GM21529 (cell line): ENCODE measurements around the gene CCDC172.

Source experiments
- ATAC-seq: cut with Tn5 transposase; IDR thresholded peaks from one replicate; pipeline ENCODE4 v1.9.1; 2021; ENCODE audit not compliant: unreplicated experiment

CCDC172 gene, protein sequence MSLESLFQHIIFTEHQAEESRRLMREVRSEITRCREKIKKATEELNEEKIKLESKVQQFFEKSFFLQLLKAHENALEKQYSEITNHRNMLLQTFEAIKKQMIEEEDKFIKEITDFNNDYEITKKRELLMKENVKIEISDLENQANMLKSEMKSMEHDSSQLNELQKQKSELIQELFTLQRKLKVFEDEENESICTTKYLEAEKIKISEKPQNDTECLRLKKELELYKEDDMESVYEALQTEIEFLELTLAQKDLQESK

DNA sequence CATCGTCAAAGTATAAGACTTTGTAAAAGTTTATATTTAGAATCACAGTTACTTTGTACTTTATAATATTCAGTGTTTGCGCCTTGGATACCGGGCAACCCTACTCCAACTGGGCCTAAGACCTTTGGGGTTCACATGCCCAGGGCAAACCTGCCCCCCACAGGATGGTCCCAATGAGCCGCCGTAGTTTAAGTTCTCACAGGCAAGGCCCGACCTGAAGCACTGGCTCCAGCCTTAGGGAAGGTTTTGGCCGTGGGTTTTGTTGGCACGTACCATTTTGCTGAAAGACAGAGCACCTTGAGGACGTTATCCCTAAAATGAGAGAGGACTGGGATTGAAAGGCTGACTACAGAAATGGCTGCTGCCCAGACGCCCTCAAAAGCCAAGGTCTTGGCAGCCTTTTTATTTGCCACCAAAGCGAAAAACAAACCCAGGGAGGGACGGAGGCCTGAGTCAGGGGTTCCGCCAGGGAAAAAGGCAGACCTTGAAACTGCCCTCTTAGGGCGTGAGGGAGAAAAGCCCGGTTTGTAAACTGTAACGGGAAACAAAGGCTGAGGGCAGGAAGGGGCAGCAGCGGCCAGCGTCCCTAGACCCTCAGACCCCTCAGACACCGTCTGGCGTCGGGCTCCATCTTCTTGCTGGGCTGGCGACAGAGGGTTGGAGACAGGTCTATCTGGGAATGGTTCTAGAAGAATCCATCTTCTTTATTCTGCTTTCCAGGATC is at the start of gene CCDC172:
CCDC172 (plus strand) TSS at position 222 of the 724 bp plus-strand sequence. CDS start 564 bp downstream, outside the sequence.
- ATAC-seq: no peak

DNA sequence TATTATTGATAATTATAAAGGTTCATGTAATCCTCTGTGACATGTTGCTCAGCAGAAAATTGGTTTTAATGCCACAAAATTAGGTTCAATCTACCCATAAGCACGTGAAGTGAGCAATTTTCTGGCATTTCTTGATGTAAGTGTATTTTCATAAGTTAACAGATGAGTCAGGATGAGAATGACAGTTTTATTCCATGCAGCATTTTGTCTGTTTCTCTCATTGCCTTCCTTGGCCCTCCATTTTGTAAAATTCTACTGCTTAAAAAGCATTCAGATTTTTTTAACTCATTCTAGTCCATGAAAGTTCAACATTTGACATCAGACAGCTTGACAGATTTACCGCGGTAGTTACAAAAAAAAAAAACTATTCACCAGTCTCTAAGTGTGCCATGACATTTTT is 47.3 kb upstream of the CCDC172 start:
- no peak for ATAC-seq

DNA sequence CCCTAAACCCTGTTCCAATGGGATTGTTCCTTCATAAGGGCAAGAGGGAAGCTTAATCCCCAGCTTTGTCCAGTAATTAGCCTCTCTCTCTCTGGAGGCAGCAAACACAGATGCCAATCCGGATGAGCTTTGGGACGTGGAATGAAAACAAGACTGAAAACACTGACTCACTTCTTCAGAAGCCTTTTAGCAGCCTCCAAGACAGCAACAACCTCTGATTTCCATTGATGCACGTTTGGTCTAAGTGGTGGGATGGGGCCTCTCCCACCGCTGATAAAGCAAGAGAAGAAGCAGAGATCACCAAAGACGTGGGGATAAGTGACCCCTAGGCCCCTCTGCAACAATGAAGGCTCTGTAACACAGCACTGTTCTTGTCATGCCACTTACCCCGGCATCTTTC is 45.4 kb upstream of the CCDC172 start:
- ATAC-seq: no peak

DNA sequence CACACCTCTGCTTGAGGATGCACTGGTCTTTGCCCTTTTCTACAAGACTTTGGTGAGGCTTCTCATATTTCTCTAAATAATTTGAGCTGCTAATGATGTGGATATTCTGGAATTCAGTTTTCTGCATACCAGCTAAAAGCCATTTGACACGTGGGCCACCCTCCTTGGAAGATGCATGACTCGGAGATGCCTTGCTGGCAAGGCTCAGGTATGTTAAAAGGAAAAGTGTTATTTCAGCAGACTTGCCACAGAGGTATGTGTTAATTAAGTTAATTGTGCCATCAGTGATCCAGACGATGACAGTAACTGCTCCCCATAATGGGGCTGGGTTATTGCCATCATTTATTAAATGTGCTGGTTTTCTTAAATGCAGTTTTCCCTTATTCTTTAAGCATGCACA is 42.5 kb upstream of the CCDC172 start:
- no peak for ATAC-seq

DNA sequence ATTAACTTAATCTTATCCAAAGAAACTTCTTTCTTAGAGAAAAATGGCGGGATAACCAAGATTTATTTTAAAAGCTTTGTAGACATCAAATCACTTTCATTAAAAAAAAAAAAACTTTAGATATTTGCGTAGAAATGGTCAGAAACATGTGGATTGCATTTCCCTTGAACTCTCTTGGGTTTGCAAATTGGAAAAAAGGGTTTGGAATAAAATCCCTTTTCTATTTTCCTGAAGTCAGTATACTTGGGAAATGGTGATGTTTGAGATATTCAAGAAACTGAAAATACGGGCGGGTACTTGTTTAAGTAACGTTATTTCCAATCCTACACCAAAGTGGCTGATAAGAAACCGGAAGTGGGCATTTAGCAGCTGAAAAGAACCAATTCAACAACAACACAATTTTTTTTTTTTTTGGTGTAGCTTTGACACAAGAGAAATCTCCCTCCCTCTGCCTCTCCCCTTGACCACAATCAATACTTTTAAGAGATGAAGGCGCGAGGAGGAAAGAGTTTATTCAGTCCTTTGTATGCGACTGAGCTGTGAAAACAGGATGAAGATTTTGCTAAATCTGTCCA is 37.5 kb upstream of the CCDC172 start:
- ATAC-seq: no peak

DNA sequence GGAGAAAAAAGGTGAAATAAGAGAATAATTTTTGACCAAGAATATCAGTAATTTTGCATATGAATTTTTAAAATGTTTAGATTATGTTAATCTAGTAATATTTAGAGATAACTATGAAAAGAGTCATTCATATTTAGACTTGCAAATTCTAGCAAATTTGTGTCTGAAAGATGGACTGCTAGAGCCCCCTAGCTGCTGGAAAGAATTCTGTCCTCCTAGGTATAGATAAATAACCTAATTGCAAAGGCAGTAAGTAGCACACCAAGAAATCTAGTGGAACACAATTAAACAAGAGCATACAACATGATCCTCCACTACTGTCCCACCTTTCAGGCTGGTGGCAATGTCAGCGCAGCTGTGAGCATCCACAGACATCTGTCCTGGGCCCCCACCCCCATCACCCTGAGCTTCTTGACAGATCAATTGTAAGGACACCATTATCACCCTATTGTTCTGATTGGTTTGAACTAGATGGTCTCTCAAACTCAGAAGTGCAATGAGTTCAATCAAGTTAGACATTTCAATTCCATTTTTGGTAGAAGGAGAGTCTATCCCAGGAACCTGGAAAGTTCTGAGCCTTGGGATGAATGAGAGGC is 36.2 kb upstream of the CCDC172 start:
- no peak for ATAC-seq

DNA sequence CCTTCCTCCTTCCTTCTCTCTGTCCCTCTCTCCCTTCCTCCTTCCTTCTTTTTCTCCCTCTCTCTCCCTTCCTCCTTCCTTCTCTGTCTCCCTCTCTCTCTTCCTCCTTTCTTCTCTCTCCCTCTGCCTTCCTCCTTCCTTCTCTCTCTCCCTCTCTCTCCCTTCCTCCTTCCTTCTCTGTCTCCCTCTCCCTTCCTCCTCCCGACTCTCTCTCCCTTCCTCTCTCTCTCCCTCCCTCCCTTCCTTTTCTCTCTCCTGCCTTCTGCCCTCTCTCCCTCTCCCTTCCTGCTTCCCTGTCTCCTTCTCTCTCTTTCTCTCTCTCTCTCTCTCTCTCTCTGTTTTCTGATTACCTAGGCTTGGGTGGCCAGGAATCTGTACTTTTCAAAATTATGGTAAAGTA is 34.6 kb upstream of the CCDC172 start:
- ATAC-seq: no peak

DNA sequence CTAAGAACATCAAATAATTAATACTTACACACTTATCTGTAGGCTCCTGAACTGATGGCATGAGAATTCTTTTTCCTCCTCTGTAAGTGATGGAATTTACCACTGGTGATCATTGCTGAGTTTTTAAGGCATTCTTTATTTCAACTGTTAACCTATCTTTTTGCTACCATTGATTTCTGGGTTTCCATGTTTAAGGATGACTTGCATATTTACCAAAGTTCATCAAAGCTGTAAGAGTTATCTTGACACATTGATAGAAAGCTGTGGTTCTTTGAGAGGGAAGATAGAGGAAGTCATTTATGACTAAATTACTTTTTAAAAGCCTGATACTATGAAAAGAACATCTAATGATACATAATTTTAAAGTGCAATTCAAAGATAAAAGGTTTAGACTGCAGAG is 31.8 kb upstream of the CCDC172 start:
- ATAC-seq: no peak

DNA sequence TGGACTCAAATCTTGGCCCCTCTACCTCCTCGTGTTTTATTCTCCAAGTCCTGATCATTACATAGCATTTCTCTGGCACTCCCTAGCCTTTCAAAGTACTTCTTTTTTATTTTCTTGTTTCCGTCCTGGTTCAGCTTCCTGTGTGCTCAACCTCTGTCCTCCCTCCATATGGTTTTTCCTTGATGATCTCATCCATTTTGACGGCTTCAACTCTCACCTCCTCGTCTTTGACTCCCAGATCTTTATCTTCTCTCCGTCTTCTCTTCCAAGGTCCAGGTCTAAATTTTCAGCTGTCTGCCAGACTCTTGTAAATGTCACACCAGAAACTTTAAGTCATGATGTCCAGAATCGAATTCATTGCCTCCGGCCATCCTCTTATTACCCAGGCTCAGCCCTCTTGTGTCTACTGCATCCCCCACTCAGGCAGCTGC is 27.9 kb upstream of the CCDC172 start:
- no peak for ATAC-seq

DNA sequence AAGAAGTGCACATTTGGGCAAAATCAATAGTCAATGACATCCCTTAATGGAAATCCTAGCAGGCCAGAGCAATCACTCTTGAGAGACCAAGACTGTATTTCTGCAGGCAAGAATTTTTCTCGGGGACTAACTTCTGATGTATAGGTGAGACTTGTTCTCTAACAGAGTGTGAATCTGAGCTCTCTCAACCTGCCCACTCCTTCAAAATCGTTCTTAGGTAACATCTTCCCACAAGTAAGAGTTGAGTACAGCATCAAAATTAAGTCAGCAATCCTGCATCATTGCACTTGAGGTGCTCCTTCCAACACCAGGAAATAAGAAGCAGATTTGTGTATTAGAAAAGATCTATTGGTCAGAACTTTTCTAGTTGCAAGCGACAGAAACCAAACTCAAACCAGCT is 25.7 kb upstream of the CCDC172 start:
- no peak for ATAC-seq

DNA sequence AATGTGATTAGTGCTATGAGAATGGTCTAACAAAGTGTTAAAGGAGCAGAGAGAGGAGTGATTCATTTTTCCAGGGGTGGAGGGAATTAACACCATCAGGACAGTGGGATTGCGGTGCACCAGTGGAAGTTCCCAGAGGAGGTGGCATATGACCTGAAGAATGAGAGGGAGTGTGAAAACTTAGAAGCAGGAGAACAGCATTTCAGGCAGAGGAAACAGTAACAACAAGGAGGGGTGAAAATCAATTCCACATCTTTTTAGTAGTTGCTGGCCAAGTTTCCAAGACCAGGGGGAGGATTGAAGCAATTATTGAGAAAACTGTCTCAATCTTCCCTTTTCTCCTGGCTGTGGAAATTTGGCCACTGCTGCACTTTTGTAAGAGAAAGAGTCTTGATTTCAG is 23.7 kb upstream of the CCDC172 start:
- ATAC-seq: no peak

DNA sequence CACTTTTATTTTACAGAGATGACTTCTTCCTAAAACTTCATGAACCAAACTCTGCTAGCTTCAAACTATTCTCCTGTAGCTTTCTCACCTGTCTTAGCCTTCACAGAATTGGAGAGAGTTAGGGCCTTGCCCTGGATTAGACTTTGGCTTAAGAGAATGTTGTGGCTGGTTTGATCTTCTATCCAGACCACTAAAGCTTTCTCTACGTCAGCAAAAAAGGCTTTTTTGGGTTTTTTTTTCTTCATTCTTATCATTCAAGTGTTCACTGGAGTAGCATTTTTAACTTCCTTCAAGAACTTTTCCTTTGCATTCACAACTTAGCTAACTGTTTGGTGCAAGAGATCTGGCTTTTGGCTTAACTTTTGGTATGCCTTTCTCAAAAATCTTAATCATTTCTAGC is 19.3 kb upstream of the CCDC172 start:
- ATAC-seq: no peak

DNA sequence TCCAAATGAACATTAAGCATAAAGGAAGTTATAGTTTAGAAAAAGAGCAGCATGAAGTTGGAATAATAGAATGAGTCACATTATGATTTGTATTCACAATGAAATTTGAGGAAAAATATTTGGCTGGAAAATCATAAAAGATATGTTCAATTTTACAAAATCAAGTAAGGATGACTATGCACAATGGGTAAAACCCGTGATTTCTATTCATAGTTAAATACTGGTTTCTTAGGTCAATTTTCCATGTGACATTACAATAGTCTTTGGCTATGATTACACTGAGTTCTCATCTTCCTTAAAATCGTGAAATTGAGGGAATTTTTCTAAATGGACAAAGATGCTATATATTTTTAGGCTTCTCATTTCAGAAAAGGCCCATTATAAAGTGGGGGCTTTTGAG is 17.4 kb upstream of the CCDC172 start:
- ATAC-seq: no peak

DNA sequence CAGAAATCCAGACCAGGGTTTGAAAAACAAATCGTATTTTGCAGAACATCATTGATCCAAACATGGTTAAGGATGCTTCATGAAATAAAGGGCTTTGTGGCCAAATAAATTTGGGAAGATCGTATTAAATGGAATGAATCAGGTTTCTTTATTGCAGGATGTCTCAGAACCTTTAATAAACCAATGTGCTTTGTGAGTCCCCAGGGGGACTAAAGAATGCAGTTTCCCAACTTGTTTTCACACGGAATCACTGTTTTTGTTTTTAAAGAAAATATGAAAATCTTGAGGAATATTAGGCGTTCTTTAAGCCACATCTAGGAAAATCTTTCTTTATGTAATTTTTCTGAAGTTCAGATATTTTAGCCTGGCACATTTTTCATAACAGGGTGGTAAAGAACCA is 16.8 kb upstream of the CCDC172 start:
- no peak for ATAC-seq

DNA sequence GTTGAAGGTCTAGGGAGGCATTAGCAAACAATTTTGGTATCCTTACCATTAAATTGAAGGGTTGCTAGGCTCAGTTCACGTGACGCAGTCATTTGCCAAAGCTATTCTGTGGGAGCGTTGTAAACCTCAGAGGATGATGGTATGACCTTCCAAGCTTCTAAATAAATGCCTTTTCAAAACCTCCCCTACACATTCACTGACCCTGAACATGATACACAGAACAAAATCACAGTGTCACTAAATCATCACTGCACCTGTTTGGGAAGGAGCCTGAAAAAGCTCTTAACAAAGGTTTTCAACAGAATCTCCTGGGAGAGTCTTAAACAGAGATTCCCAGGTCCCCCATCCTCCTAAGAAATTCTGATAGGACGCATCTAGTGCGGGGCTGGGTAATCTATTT is 13.2 kb upstream of the CCDC172 start:
- no peak for ATAC-seq

DNA sequence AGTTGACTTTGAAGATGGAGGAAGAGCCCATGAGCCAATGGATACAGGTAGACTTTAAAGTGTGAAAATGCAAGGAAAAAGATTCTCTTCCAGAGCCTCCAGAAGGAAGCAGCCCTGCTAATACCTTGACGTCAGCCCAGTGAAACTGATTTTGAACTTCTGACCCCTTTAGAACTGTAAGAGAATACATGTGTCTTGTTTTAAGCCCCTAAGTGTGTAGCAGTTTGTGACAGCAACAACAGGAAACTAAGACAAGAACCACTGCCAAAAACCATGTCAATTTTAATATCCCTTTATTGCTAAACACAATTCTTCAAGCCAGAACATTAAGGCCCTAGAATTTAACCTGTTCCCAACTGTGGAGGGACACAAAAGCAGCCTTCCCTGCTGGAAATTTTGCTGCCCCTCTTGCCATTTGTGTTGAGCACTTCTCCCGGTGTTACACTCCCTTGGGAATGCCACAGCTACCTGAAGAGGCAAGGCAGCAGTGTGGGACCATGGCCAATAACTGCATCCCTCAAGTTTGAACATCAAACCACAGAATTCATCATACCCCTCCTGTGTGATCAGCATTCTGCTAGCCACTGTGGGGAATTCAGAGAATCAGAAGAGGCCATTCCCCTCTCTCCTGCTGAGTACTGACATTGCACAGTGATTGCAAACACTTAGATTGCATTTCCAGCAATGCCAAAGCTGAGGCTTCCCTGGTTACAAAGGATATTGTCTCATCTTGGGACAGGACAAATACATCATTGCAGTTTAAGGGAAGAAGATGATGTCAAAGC is 12.3 kb upstream of the CCDC172 start:
- ATAC-seq: no peak

DNA sequence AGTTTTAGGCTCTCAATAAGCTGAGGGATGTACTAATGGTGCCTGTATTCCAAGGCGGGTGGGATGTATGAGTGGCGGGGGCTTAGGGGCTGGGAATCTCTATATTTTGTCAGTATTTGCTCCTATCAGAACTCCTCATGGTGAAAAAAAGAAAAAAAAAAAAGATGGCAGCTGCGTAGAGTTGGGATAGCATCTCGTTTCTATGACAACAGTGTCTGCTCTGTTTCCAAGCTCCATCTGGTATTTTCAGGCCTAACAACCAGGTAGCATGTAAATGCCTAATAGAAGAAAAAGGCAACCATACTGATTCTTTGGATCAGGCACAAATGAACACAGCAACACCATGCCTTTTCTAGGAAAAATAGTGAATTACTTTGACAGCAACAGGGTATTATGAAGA is 11.7 kb upstream of the CCDC172 start:
- ATAC-seq: no peak

DNA sequence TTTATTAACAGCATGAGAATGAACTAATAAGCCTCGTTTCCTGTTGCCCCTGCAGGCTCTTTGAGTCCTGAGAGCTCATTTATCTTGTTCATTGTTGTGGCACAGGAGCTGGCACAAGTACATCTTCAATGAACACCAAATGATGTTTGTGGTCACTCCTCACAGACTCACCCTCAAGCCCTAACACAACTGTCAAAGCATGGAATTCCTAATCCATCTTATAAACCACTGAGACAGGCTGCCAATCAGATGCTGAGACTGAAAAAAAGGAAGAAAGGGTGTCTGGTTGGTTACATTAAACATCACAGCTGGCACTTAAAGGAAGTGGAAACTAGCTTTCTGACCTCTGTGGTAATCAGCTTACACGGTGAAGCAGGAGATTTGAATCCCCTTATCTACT is 7.7 kb upstream of the CCDC172 start:
- ATAC-seq: no peak

DNA sequence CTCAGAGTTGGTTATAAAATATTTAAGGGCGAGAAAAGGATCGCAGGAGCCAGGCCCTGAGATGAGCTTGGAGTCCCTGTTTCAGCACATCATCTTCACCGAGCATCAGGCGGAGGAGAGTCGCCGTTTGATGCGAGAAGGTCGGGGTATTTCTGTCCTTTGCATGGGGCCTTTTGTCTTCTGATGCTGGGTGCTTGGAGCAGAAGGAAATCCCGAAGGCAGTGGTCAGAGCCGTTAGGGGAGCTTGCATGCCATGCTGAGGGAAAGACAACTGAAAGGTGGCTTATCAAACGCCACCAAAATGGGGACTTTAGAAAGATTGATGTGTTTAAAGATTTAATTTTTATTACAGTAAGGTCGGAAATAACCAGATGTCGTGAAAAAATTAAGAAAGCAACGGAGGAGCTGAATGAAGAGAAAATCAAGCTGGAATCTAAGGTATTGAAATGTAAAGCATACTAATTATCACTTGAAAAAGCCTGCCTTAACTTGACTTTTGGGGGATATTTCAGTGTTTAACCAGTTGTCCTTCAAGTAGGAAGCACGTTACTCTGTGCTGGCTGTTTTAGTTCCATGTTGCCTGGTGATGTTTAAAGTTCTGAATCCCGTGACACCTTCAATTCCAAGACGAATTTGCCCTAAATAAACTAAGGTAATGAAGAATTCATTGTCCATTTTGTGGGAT is 845 bp downstream of the CCDC172 start:
- ATAC-seq: no peak

DNA sequence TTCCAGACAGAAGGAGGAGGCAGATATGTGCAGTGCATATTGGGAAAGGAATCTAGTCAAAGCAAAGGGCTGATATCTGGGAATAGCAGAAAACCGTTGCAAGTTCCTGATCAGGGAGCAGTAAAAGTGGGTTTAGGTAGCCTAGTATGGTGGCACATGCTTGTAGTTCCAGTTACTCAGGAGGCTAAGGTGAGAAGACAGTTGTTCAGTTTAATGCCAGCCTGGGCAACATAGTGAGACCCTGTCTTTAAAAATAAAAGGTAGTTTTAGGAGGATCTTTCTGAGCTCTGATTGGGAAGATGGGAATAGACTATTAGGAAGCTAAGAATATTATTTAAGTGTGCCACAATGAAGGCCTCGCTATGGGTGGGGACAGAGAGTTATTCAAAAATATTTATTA is 1.7 kb downstream of the CCDC172 start:
- no peak for ATAC-seq

DNA sequence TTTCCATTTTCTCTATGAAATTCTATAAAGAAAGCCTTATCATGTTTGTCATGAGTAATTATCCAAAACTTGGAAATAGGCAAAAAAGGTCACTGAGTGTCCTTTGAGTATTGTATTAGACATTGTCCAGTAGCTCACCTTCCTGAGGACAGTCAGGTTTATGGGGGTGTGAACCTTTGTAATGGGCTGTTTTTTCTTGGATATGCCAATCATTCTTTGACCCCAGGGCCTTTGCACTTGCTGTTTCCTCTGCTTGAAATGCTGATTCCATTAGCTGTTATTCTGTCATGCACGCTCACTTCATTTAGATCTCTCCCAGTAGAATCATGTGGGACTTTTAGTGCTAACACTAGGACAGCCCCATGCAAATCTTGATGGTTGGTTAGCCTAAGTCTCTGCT is 4.9 kb downstream of the CCDC172 start:
- ATAC-seq: no peak
